GM12875 (cell line): ENCODE data around the gene ASH1L.
"Not testable (repeated sequence)": the region's sequence is repeated elsewhere in the genome, so short reads cannot be mapped to it uniquely, and the experiment has no call there.

ENCODE experiments used
- H3K4me3 ChIP-seq: one replicate; pipeline ENCODE4 v1.5.1; 2011; ENCODE audit warnings: low read depth, low read length, control low read depth
- TF ChIP-seq, protein P1 (sequence below): IDR thresholded peaks from 2 replicates; pipeline ENCODE4 v1.5.1; 2011; ENCODE audit warnings: low read depth, mild to moderate bottlenecking, control low read depth, inconsistent platforms, low read length, moderate library complexity, borderline replicate concordance; ENCODE audit not compliant: insufficient read depth

ASH1L gene

DNA sequence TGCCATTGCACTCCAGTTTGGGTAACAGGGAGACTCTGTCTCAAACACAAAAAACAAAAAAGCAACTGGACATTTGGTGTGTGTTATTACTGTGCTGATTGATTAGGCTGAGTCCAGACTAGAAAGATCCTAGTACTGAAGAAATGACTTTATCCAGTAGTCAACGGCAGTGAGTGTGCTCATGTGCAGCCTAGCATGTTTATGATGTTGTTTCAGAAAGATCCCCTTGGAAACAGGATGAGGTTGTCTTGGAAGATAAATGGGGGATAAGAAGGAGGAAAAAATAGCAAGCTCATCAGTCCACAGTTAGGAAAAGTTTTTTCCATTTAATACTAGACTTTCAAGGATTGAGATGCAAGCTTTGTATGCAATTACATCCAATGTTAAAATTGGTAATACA is 227.6 kb downstream of the ASH1L start:
- TF ChIP-seq, protein P1, sequence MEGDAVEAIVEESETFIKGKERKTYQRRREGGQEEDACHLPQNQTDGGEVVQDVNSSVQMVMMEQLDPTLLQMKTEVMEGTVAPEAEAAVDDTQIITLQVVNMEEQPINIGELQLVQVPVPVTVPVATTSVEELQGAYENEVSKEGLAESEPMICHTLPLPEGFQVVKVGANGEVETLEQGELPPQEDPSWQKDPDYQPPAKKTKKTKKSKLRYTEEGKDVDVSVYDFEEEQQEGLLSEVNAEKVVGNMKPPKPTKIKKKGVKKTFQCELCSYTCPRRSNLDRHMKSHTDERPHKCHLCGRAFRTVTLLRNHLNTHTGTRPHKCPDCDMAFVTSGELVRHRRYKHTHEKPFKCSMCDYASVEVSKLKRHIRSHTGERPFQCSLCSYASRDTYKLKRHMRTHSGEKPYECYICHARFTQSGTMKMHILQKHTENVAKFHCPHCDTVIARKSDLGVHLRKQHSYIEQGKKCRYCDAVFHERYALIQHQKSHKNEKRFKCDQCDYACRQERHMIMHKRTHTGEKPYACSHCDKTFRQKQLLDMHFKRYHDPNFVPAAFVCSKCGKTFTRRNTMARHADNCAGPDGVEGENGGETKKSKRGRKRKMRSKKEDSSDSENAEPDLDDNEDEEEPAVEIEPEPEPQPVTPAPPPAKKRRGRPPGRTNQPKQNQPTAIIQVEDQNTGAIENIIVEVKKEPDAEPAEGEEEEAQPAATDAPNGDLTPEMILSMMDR: no peak
- H3K4me3 ChIP-seq: no peak overlapping the region

DNA sequence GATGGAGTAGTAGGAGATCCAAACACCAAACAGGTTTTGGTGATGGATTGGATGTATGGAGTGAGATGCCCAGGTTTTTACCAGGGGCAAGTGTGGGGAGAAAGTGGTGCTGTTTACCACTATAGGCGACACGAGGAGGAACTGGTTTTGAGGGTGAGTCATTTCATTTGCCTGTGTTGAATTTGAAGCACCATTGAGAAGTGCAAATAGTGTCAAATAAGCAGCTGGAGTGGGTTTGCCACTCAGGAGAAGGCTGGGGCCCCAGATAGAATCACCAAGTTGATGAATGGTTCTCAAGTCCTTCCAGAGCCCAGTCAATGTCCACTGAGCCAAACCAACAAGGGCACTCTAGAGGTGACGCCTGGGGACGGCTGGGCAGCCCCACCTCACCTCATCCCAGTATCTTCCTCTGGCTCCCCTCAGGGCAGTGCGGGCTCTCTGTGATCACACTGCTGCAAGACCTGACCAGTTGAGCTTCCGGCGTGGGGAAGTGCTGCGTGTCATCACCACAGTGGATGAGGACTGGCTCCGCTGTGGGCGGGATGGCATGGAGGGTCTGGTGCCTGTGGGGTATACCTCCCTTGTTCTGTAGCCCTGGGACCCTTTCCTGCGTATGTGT is 232.5 kb downstream of the ASH1L start:
- TF ChIP-seq, protein P1: no peak
- no peak overlapping the region for H3K4me3 ChIP-seq

DNA sequence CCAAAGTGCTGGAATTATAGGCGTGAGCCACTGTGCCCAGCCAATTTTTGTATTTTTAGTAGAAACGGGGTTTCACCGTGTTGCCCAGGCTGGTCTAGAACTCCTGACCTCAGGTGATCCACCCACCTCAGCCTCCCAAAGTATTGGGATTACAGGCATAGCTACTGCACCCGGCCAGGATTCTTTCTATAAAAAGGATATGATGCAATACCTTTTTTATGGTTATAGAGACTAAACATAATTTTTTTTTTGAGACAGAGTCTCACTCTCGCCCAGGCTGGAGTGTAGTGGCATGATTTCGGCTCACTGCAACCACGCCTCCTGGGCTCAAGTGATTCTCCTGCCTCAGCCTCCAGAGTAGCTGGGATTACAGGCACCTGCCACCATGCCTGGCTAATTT is 233.7 kb downstream of the ASH1L start:
- not testable (repeated sequence) for H3K4me3 ChIP-seq

DNA sequence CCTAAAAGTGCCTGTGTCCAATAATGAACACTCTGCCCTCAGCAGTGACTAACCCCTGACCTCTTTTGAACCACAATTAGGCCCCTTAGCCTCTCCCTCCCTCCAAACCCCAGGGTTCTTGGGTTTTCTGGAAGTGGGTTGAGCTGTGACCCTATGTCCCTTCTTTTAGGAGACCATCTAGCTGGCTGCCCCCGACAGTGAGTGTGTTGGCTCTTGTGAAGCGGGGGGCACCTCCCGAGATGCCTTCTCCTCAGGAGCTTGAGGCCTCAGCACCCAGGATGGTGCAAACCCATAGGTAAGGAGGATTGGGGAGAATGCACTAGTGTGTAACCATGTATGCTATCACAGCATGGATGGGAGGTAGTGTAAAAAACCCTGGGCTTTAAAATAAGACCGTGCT is 234.6 kb downstream of the ASH1L start:
- TF ChIP-seq, protein P1: no peak
- H3K4me3 ChIP-seq: no peak overlapping the region

DNA sequence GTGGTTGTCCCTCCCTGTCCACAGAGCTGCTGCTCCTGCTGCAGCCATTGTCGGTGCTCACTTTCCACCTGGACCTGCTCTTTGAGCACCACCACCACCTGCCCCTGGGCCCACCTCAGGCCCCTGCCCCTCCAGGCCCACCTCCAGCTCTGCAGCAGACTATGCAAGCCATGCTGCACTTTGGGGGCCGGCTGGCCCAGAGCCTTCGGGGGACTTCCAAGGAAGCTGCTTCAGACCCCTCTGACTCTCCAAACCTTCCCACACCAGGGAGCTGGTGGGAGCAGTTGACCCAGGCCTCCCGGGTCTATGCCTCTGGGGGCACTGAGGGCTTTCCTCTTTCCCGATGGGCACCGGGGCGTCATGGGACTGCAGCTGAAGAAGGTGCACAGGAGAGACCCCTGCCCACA is 236.0 kb downstream of the ASH1L start:
- TF ChIP-seq, protein P1: no peak
- H3K4me3 ChIP-seq: no peak overlapping the region

DNA sequence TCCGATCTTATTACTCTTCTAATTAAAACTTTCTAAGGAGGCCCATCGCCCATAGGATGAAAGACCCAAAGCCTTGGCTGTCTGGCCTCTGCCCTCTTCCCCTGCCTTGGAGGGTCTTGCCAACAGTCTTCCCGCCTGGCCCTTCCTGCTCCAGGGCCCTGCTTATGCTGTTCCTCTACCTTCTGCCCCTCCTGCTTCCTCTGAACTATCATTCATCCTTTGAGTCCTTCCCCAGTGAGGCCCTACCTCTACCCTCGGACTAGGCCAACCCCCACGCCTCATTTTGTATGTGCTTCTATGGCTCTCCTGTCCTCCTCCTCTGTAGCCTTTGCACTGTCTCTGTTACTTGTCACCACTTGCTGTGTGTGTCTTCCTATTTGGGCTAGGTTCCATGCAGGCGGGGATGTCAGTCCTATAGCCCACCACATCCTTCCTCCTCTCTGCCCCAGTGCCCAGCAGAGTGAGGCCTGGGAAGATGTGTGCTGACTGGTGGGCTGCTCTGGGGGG is 236.5 kb downstream of the ASH1L start:
- TF ChIP-seq, protein P1: no peak
- H3K4me3 ChIP-seq: no peak overlapping the region

DNA sequence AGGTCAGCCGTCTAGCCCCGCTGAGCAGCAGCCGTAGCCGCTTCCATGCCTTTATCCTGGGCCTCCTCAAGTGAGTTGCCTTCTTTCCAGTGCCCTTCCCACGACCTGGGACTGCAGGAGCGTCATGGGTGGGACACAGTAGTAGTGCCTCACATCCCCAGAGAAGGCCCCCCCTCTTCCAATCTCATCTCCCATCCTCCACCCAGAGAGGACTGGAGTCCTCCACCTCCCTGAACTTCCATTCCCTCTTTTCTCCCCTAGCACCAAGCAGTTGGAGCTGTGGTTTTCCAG is 237.1 kb downstream of the ASH1L start:
- H3K4me3 ChIP-seq: no peak overlapping the region
- TF ChIP-seq, protein P1: no peak
